RWPE2 (cell line): ENCODE measurements around the gene RNF141.

Experiments used
- ATAC-seq: fragments of 200-7000 bp; cut with Tn5 transposase; 3 replicates; pipeline ENCODE4 v1.9.1; 2021; ENCODE audit warnings: low read depth
- DNase-seq: peaks from one replicate; pipeline ENCODE4 v3.0.0-alpha.2; 2020; ENCODE audit warnings: low spot score
- H3K27ac ChIP-seq: fragments of 450-650 bp; 2 replicates; pipeline ENCODE4 v1.5.1; 2017; ENCODE audit warnings: mild to moderate bottlenecking; ENCODE audit not compliant: poor library complexity, severe bottlenecking
- H3K27me3 ChIP-seq: fragments of 250-450 bp; sonication (Bioruptor Pico); 2 replicates; pipeline ENCODE4 v1.5.1; 2021; ENCODE audit warnings: mild to moderate bottlenecking, moderate library complexity; ENCODE audit not compliant: insufficient read depth, poor library complexity, severe bottlenecking
- H3K36me3 ChIP-seq: fragments of 250-450 bp; sonication (Bioruptor Pico); 2 replicates; pipeline ENCODE4 v1.5.1; 2020; ENCODE audit warnings: low read depth, mild to moderate bottlenecking, moderate library complexity
- H3K4me1 ChIP-seq: fragments of 250-450 bp; sonication (Bioruptor Pico); 2 replicates; pipeline ENCODE4 v1.5.1; 2021; ENCODE audit warnings: mild to moderate bottlenecking, moderate library complexity; ENCODE audit not compliant: insufficient read depth, poor library complexity, severe bottlenecking
- H3K4me3 ChIP-seq: fragments of 250-450 bp; sonication (Bioruptor Pico); 2 replicates; pipeline ENCODE4 v1.5.1; 2021; ENCODE audit warnings: mild to moderate bottlenecking, moderate library complexity; ENCODE audit not compliant: severe bottlenecking
- H3K9me3 ChIP-seq: fragments of 250-450 bp; sonication (Bioruptor Pico); 2 replicates; pipeline ENCODE4 v1.5.1; 2021; ENCODE audit warnings: mild to moderate bottlenecking, moderate library complexity; ENCODE audit not compliant: severe bottlenecking
- TF ChIP-seq, protein P1 (sequence below): fragments of 450-650 bp; IDR thresholded peaks from one replicate; pipeline ENCODE4 v1.5.1; 2017; ENCODE audit warnings: mild to moderate bottlenecking, moderate library complexity; ENCODE audit not compliant: poor library complexity, severe bottlenecking

The RNF141 gene

DNA sequence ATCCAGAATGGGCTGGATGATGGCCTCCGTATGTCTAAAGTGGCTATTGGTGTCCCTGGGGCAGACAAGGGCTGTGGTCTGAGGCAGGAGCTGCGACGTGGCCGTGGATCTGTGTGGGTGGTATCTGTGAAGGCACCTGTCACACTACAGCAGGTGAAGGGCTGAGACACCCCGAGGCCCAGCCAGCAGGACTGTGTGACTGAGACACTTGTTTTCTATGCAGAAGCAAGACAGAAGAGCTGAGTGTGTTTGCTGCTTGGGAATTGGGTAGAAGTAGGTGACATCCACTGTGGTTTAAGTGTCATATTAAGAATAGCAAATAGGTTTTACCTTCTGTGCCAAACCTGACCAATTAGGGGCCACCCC, 51.0 kb downstream of the RNF141 start:
- TF ChIP-seq, protein P1, sequence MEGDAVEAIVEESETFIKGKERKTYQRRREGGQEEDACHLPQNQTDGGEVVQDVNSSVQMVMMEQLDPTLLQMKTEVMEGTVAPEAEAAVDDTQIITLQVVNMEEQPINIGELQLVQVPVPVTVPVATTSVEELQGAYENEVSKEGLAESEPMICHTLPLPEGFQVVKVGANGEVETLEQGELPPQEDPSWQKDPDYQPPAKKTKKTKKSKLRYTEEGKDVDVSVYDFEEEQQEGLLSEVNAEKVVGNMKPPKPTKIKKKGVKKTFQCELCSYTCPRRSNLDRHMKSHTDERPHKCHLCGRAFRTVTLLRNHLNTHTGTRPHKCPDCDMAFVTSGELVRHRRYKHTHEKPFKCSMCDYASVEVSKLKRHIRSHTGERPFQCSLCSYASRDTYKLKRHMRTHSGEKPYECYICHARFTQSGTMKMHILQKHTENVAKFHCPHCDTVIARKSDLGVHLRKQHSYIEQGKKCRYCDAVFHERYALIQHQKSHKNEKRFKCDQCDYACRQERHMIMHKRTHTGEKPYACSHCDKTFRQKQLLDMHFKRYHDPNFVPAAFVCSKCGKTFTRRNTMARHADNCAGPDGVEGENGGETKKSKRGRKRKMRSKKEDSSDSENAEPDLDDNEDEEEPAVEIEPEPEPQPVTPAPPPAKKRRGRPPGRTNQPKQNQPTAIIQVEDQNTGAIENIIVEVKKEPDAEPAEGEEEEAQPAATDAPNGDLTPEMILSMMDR, result no peak
- H3K27me3 ChIP-seq, result no peaks in the 10 kb centered on the region
- ATAC-seq (no peak), DNase-seq (no peak)
- H3K27ac ChIP-seq, result peak overlapping the region; percentile 78
- peaks cover 24% of the 10 kb centered on the region for H3K36me3 ChIP-seq
- no peak overlapping the region for H3K4me3 ChIP-seq
- no peaks in the 10 kb centered on the region for H3K9me3 ChIP-seq
- peaks cover 30% of the 10 kb centered on the region for H3K4me1 ChIP-seq

DNA sequence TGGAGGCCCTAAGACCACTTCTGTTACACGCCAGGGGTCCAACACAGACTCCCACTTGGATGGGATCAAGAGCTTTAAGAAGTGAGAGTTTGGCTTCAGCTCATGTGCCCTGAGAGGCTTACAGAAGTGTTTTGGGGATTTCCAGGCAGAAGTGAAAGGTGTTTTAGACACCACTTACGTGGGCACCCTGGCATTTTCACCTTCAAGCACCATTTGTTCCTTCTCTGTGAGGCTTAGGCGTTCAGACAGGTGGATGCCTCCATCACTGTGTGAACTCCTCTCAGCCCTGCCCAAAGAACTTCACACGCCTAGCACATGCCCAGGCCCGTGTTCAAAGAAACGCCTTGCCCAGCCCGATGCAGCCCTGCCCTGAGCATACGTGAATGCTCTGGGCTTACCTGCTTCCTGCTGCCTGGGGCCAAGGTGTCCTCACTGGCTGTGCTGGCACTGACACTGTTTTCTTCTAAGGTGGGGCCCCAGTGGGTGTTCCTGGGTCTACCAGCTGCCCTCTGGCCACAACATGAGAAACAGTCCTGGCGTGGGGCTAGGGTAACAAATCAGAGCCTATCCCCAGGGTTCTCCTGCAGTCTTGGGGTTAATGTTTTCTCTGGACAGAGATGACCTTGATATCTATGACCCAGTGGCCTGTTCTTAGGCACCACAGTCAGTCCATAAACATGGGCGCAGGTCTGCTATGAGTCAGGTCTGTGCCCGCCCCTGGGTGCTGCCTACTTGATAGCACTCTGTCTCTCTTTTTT, 51.9 kb downstream of the RNF141 start:
- TF ChIP-seq, protein P1, result no peak
- Histone ChIP-seq H3K27me3 (no peaks in the 10 kb centered on the region), H3K27ac (peak overlapping the region; percentile 78), H3K4me3 (no peak overlapping the region), H3K9me3 (no peaks in the 10 kb centered on the region), H3K4me1 (peaks cover 30% of the 10 kb centered on the region), H3K36me3 (peaks cover 20% of the 10 kb centered on the region)
- DNase-seq, result no peak
- ATAC-seq, result peak; percentile 69

- Histone ChIP-seq H3K4me3 (no peak overlapping the region), H3K4me1 (peaks cover 30% of the 10 kb centered on the region), H3K27ac (peak overlapping the region; percentile 78), H3K36me3 (peaks cover 12% of the 10 kb centered on the region), H3K27me3 (no peaks in the 10 kb centered on the region), H3K9me3 (no peaks in the 10 kb centered on the region)
- DNase-seq, result peak; percentile 83
- ATAC-seq, result peak; percentile 87
- TF ChIP-seq, protein P1, result no peak
Measured at GRCh38 chr11:10488121-10488933, 52.7 kb downstream of the RNF141 start.

GRCh38 chr11:10487002-10487647, 53.9 kb downstream of the RNF141 start:
- ATAC-seq, result no peak
- Histone ChIP-seq H3K27me3 (no peaks in the 10 kb centered on the region), H3K9me3 (no peaks in the 10 kb centered on the region), H3K4me1 (peaks cover 30% of the 10 kb centered on the region), H3K4me3 (no peak overlapping the region), H3K36me3 (peaks cover 11% of the 10 kb centered on the region), H3K27ac (peak overlapping the region; percentile 78)
- TF ChIP-seq, protein P1, result no peak
- DNase-seq, result no peak
